Measurements from ENCODE around the gene LDLRAD4. TPM values are rescaled to one million over a fixed set of nuclear protein-coding genes. Genes with fewer than 3 reads are reported as not detected.

LDLRAD4 gene
- total RNA-seq, 1 donor from 2014 or later = 18.3 TPM

- H3K9me3 ChIP-seq (ENCODE audit: control insufficient read depth in 3 of 3, low read length in 3 of 3) = no peaks in the 10 kb centered on the region
- H3K36me3 ChIP-seq (ENCODE audit: control insufficient read depth in 3 of 3, insufficient read depth in 3 of 3, low read length in 3 of 3) = no peaks in the 10 kb centered on the region
- H3K4me1 ChIP-seq (ENCODE audit: control insufficient read depth in 3 of 3, insufficient read depth in 3 of 3, low read length in 3 of 3) = peaks cover 30 to 53% (median 31%) of the 10 kb centered on the region in 3 donors
- H3K9ac ChIP-seq (ENCODE audit: low read depth in 1 of 3, low read length in 3 of 3) = peak overlapping the region in 2 of 3 donors; percentile 23 to 60
- H3K27ac ChIP-seq (ENCODE audit: low read depth, low read length) = peak overlapping the region; percentile 87
- no peaks in the 10 kb centered on the region for H3K27me3 ChIP-seq (ENCODE audit: control insufficient read depth in 3 of 3, insufficient read depth in 3 of 3, low read length in 3 of 3)
- H3K4me3 ChIP-seq (ENCODE audit: low read length in 3 of 3) = peak overlapping the region in 2 of 3 donors; percentile 15 to 44
Observed at GRCh38 chr18:13615432-13615861, 396.9 kb downstream of the LDLRAD4 start.

- H3K4me1 ChIP-seq (ENCODE audit: control insufficient read depth in 3 of 3, insufficient read depth in 3 of 3, low read length in 3 of 3) = peaks cover 24 to 48% (median 28%) of the 10 kb centered on the region in 3 donors
- H3K9me3 ChIP-seq (ENCODE audit: control insufficient read depth in 3 of 3, low read length in 3 of 3) = no peaks in the 10 kb centered on the region
- H3K9ac ChIP-seq (ENCODE audit: low read depth in 1 of 3, low read length in 3 of 3) = peak overlapping the region in 1 of 3 donors; percentile 23
- H3K36me3 ChIP-seq (ENCODE audit: control insufficient read depth in 3 of 3, insufficient read depth in 3 of 3, low read length in 3 of 3) = peaks cover 0 to 2% (median 0%) of the 10 kb centered on the region in 3 donors
- H3K27ac ChIP-seq (ENCODE audit: low read depth, low read length) = peak overlapping the region; percentile 87
- no peak overlapping the region for H3K4me3 ChIP-seq (ENCODE audit: low read length in 3 of 3)
- no peaks in the 10 kb centered on the region for H3K27me3 ChIP-seq (ENCODE audit: control insufficient read depth in 3 of 3, insufficient read depth in 3 of 3, low read length in 3 of 3)
Observed at GRCh38 chr18:13616041-13616440, 397.5 kb downstream of the LDLRAD4 start.

GRCh38 chr18:13616525-13617035 is 398.0 kb downstream of the LDLRAD4 start:
- Histone ChIP-seq H3K9me3 (ENCODE audit: control insufficient read depth in 3 of 3, low read length in 3 of 3) (no peaks in the 10 kb centered on the region), H3K36me3 (ENCODE audit: control insufficient read depth in 3 of 3, insufficient read depth in 3 of 3, low read length in 3 of 3) (peaks cover 2 to 5% (median 3%) of the 10 kb centered on the region in 3 donors), H3K4me1 (ENCODE audit: control insufficient read depth in 3 of 3, insufficient read depth in 3 of 3, low read length in 3 of 3) (peaks cover 18 to 43% (median 23%) of the 10 kb centered on the region in 3 donors), H3K4me3 (ENCODE audit: low read length in 3 of 3) (no peak overlapping the region), H3K27ac (ENCODE audit: low read depth, low read length) (no peak overlapping the region), H3K9ac (ENCODE audit: low read depth in 1 of 3, low read length in 3 of 3) (no peak overlapping the region), H3K27me3 (ENCODE audit: control insufficient read depth in 3 of 3, insufficient read depth in 3 of 3, low read length in 3 of 3) (no peaks in the 10 kb centered on the region)

- peaks cover 3 to 10% (median 5%) of the 10 kb centered on the region in 3 donors for H3K36me3 ChIP-seq (ENCODE audit: control insufficient read depth in 3 of 3, insufficient read depth in 3 of 3, low read length in 3 of 3)
- H3K4me3 ChIP-seq (ENCODE audit: low read length in 3 of 3) = no peak overlapping the region
- H3K9ac ChIP-seq (ENCODE audit: low read depth in 1 of 3, low read length in 3 of 3) = no peak overlapping the region
- H3K4me1 ChIP-seq (ENCODE audit: control insufficient read depth in 3 of 3, insufficient read depth in 3 of 3, low read length in 3 of 3) = peaks cover 14 to 34% (median 16%) of the 10 kb centered on the region in 3 donors
- H3K27ac ChIP-seq (ENCODE audit: low read depth, low read length) = no peak overlapping the region
- no peaks in the 10 kb centered on the region for H3K27me3 ChIP-seq (ENCODE audit: control insufficient read depth in 3 of 3, insufficient read depth in 3 of 3, low read length in 3 of 3)
- H3K9me3 ChIP-seq (ENCODE audit: control insufficient read depth in 3 of 3, low read length in 3 of 3) = no peaks in the 10 kb centered on the region
Observed at GRCh38 chr18:13617826-13618515, 399.4 kb downstream of the LDLRAD4 start.

- Histone ChIP-seq H3K4me1 (ENCODE audit: control insufficient read depth in 3 of 3, insufficient read depth in 3 of 3, low read length in 3 of 3) (peaks cover 14 to 30% (median 16%) of the 10 kb centered on the region in 3 donors), H3K4me3 (ENCODE audit: low read length in 3 of 3) (no peak overlapping the region), H3K36me3 (ENCODE audit: control insufficient read depth in 3 of 3, insufficient read depth in 3 of 3, low read length in 3 of 3) (peaks cover 3 to 10% (median 5%) of the 10 kb centered on the region in 3 donors), H3K27ac (ENCODE audit: low read depth, low read length) (no peak overlapping the region), H3K9ac (ENCODE audit: low read depth in 1 of 3, low read length in 3 of 3) (no peak overlapping the region), H3K9me3 (ENCODE audit: control insufficient read depth in 3 of 3, low read length in 3 of 3) (no peaks in the 10 kb centered on the region), H3K27me3 (ENCODE audit: control insufficient read depth in 3 of 3, insufficient read depth in 3 of 3, low read length in 3 of 3) (no peaks in the 10 kb centered on the region)
Observed at GRCh38 chr18:13618760-13619438, 400.3 kb downstream of the LDLRAD4 start.

GRCh38 chr18:13619505-13620205 is 401.1 kb downstream of the LDLRAD4 start:
- Histone ChIP-seq H3K4me1 (ENCODE audit: control insufficient read depth in 3 of 3, insufficient read depth in 3 of 3, low read length in 3 of 3) (peaks cover 11 to 24% (median 13%) of the 10 kb centered on the region in 3 donors), H3K9me3 (ENCODE audit: control insufficient read depth in 3 of 3, low read length in 3 of 3) (no peaks in the 10 kb centered on the region), H3K27ac (ENCODE audit: low read depth, low read length) (no peak overlapping the region), H3K36me3 (ENCODE audit: control insufficient read depth in 3 of 3, insufficient read depth in 3 of 3, low read length in 3 of 3) (peaks cover 3 to 10% (median 5%) of the 10 kb centered on the region in 3 donors), H3K27me3 (ENCODE audit: control insufficient read depth in 3 of 3, insufficient read depth in 3 of 3, low read length in 3 of 3) (no peaks in the 10 kb centered on the region), H3K4me3 (ENCODE audit: low read length in 3 of 3) (no peak overlapping the region), H3K9ac (ENCODE audit: low read depth in 1 of 3, low read length in 3 of 3) (no peak overlapping the region)

- H3K4me3 ChIP-seq (ENCODE audit: low read length in 3 of 3) = no peak overlapping the region
- H3K27ac ChIP-seq (ENCODE audit: low read depth, low read length) = no peak overlapping the region
- H3K36me3 ChIP-seq (ENCODE audit: control insufficient read depth in 3 of 3, insufficient read depth in 3 of 3, low read length in 3 of 3) = peaks cover 3 to 10% (median 5%) of the 10 kb centered on the region in 3 donors
- H3K27me3 ChIP-seq (ENCODE audit: control insufficient read depth in 3 of 3, insufficient read depth in 3 of 3, low read length in 3 of 3) = no peaks in the 10 kb centered on the region
- H3K4me1 ChIP-seq (ENCODE audit: control insufficient read depth in 3 of 3, insufficient read depth in 3 of 3, low read length in 3 of 3) = peaks cover 5 to 18% (median 8%) of the 10 kb centered on the region in 3 donors
- H3K9me3 ChIP-seq (ENCODE audit: control insufficient read depth in 3 of 3, low read length in 3 of 3) = no peaks in the 10 kb centered on the region
- no peak overlapping the region for H3K9ac ChIP-seq (ENCODE audit: low read depth in 1 of 3, low read length in 3 of 3)
Observed at GRCh38 chr18:13620206-13620672, 401.7 kb downstream of the LDLRAD4 start.

GRCh38 chr18:13620818-13621445 is 402.4 kb downstream of the LDLRAD4 start:
- H3K36me3 ChIP-seq (ENCODE audit: control insufficient read depth in 3 of 3, insufficient read depth in 3 of 3, low read length in 3 of 3) = peaks cover 3 to 10% (median 5%) of the 10 kb centered on the region in 3 donors
- no peaks in the 10 kb centered on the region for H3K27me3 ChIP-seq (ENCODE audit: control insufficient read depth in 3 of 3, insufficient read depth in 3 of 3, low read length in 3 of 3)
- H3K4me3 ChIP-seq (ENCODE audit: low read length in 3 of 3) = no peak overlapping the region
- H3K4me1 ChIP-seq (ENCODE audit: control insufficient read depth in 3 of 3, insufficient read depth in 3 of 3, low read length in 3 of 3) = peaks cover 0 to 13% (median 3%) of the 10 kb centered on the region in 3 donors
- H3K9ac ChIP-seq (ENCODE audit: low read depth in 1 of 3, low read length in 3 of 3) = no peak overlapping the region
- H3K27ac ChIP-seq (ENCODE audit: low read depth, low read length) = no peak overlapping the region
- no peaks in the 10 kb centered on the region for H3K9me3 ChIP-seq (ENCODE audit: control insufficient read depth in 3 of 3, low read length in 3 of 3)

- Histone ChIP-seq H3K4me1 (ENCODE audit: control insufficient read depth in 3 of 3, insufficient read depth in 3 of 3, low read length in 3 of 3) (peaks cover 0 to 8% (median 2%) of the 10 kb centered on the region in 3 donors), H3K27ac (ENCODE audit: low read depth, low read length) (no peak overlapping the region), H3K36me3 (ENCODE audit: control insufficient read depth in 3 of 3, insufficient read depth in 3 of 3, low read length in 3 of 3) (peaks cover 3 to 10% (median 5%) of the 10 kb centered on the region in 3 donors), H3K27me3 (ENCODE audit: control insufficient read depth in 3 of 3, insufficient read depth in 3 of 3, low read length in 3 of 3) (no peaks in the 10 kb centered on the region), H3K4me3 (ENCODE audit: low read length in 3 of 3) (no peak overlapping the region), H3K9me3 (ENCODE audit: control insufficient read depth in 3 of 3, low read length in 3 of 3) (no peaks in the 10 kb centered on the region), H3K9ac (ENCODE audit: low read depth in 1 of 3, low read length in 3 of 3) (no peak overlapping the region)
Observed at GRCh38 chr18:13621446-13621849, 402.9 kb downstream of the LDLRAD4 start.

All from skeletal muscle tissue (tissue), 4 donors.